HG02588 (cell line): ENCODE data around the gene NPEPL1.
"Not testable (repeated sequence)": the region's sequence is repeated elsewhere in the genome, so short reads cannot be mapped to it uniquely, and the experiment has no call there.

Experiments
- ATAC-seq: cut with Tn5 transposase; IDR thresholded peaks from one replicate; pipeline ENCODE4 v1.9.1; 2021; ENCODE audit warnings: mild to moderate bottlenecking, moderate library complexity; ENCODE audit not compliant: unreplicated experiment

The NPEPL1 gene

GRCh38 chr20:58692579-58693225 lies at the start of gene NPEPL1:
Gene NPEPL1 (plus strand): TSS chr20:58692800. CDS start chr20:58692901, 101 bp downstream.
- ATAC-seq: peak; percentile 91

GRCh38 chr20:58642896-58643295 lies 49.7 kb upstream of the NPEPL1 start:
- ATAC-seq: not testable (repeated sequence)

- no peak for ATAC-seq
Observed at GRCh38 chr20:58645412-58645968, 47.1 kb upstream of the NPEPL1 start.

GRCh38 chr20:58646257-58646656 lies 46.3 kb upstream of the NPEPL1 start:
- ATAC-seq: no peak

GRCh38 chr20:58646703-58647102 lies 45.9 kb upstream of the NPEPL1 start:
- ATAC-seq: no peak

GRCh38 chr20:58647162-58647795 lies 45.3 kb upstream of the NPEPL1 start:
- ATAC-seq: no peak

GRCh38 chr20:58647796-58648501 lies 44.7 kb upstream of the NPEPL1 start:
- ATAC-seq: no peak

- not testable (repeated sequence) for ATAC-seq
Observed at GRCh38 chr20:58648502-58648825, 44.1 kb upstream of the NPEPL1 start.

- no peak for ATAC-seq
Observed at GRCh38 chr20:58649288-58650180, 43.1 kb upstream of the NPEPL1 start.

- ATAC-seq: peak; percentile 17
Observed at GRCh38 chr20:58650181-58650775, 42.3 kb upstream of the NPEPL1 start.

GRCh38 chr20:58650776-58651558 lies 41.6 kb upstream of the NPEPL1 start, which contains the start of gene STX16:
Gene STX16 (plus strand): TSS chr20:58651283. CDS start chr20:58652007, 724 bp downstream.
- ATAC-seq: peak; percentile 64

- ATAC-seq: no peak
Observed at GRCh38 chr20:58651559-58651945, 41.0 kb upstream of the NPEPL1 start.

- peak; percentile 37 for ATAC-seq
Observed at GRCh38 chr20:58651946-58652605, 40.5 kb upstream of the NPEPL1 start.

- ATAC-seq: no peak
Observed at GRCh38 chr20:58652606-58653294, 39.9 kb upstream of the NPEPL1 start.

- no peak for ATAC-seq
Observed at GRCh38 chr20:58654337-58654736, 38.3 kb upstream of the NPEPL1 start.

GRCh38 chr20:58655328-58656107 lies 37.1 kb upstream of the NPEPL1 start:
- ATAC-seq: no peak

GRCh38 chr20:58656831-58657230 lies 35.8 kb upstream of the NPEPL1 start:
- ATAC-seq: no peak

GRCh38 chr20:58657262-58657661 lies 35.3 kb upstream of the NPEPL1 start:
- no peak for ATAC-seq
